ENCODE measurements around the gene WDR82. TPM values are rescaled to one million over a fixed set of nuclear protein-coding genes. Genes with fewer than 3 reads are reported as not detected.

The WDR82 gene
- total RNA-seq, 1 donor from 2014 or later: 61.0 TPM

DNA sequence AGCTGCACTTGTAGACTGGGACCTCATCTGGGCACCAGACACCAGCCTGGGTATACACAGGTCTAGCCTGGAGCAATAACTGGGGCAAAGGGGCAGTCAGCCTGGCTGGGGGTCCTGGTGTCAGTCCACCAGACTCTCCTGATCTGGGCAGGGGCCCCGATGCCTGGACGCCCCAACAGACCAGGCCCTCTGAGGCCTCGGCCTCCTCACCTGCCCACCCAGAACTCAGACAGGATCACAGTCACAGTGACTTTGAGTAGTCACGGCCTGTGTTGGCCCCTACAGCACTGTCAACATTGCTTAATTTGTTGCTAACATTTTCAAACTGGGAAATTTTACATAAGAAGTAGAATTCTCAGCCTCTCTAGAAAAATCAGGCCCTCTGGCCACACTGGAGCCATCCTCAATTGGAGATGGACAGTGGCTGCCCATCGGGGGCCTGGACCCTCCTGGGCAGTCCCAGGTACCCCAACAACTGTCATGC lies 45.3 kb downstream of the WDR82 start:
- intact Hi-C loops (cut with DNase I): no loop called here
- no peak for DNase-seq
- ATAC-seq (ENCODE audit: poor library complexity): no peak

GRCh38 chr3:52232279-52233107 lies 46.0 kb downstream of the WDR82 start:
- DNase-seq: no peak
- no peak for ATAC-seq (ENCODE audit: poor library complexity)

DNA sequence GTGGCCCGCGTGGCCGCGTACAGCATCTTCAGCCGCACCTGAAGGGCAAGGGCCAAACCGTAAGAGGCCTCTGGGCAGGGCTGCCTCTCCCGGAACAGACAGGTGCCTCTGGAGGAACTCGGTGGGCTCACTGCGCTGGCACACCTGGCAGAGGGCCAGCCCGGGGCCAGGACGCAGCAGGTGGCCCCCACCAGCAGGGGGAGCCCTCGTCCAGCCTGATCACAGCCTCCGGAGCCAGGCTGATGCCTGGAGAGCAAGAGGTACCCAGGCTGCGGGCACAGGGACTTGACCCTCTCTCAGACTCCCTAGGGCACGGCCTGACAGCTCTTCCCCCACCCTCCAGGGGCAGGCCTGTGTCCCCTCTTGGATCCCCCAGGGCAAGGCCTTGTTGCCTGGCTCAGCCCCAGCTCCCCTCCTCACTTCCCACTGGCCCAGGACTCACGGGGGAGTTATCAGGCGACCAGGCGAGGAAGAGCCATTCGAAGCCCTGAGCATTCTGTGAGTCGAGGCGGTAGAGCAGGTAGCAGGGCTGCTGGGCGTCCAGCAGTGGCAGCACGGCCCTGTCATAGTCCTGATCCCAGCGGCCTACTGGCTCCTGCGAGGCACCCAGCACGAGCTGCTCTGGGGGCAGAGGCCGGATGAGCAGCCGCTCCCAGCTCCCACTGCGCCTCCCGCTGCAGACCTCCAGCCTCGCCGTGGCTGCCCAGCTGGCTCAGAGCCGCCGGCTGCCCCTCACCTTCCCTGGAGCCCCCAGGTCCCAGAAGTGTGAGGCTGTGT lies 46.8 kb downstream of the WDR82 start:
- ATAC-seq (ENCODE audit: poor library complexity) (peak; percentile 19), DNase-seq (peak; percentile 85)
- intact Hi-C loops (cut with DNase I): no loop called here

More at GRCh38 chr3:52232279-52233107, 46.0 kb downstream of the WDR82 start:
- intact Hi-C loops (cut with DNase I): no loop called here

- intact Hi-C loops (cut with DNase I): no loop called here
- DNase-seq: no peak
- ATAC-seq (ENCODE audit: poor library complexity): no peak
Observed at GRCh38 chr3:52230889-52231499, 47.5 kb downstream of the WDR82 start.

DNA sequence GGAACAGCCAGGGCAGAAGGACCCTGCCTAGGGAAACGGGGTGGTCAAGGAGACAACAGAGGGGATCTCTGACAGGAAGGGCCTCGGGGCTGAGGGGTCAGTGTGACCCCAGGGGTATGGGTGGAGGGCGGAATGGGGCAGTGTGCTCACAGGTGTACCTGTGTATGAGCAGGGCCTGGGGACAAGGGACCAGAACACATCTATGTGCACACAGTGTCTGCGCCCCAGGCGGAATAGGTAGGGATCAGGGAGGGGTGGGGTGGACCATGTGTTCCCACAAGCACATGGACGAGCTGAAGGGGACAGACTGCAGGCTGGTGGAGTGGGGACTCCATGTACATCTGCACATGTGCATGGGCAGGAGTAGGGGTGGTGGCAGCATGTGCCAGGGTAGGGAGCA lies 48.0 kb downstream of the WDR82 start:
- no peak for ATAC-seq (ENCODE audit: poor library complexity)
- intact Hi-C loops (cut with DNase I): no loop called here
- DNase-seq: no peak

DNA sequence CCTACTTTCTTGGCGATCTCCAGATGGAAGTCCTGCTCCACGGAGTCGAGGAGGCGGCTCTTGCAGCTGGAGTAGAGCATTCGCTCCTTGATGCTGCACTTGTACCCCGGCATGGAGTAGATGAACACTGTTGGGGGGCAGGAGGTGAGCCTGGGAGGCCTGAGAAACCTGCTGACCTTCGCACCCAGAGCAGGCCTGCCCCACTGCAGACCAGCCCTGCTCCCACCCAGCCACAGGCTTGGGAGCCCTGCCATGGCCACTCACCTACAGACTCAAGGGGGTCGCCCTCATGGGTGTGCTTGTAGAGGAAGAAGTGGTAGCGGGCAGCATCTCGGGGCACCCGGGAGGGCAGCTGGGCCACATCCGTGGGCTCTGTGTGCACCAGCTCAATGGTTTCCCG lies 48.8 kb downstream of the WDR82 start:
- intact Hi-C loops (cut with DNase I): loop anchor here (5.0 kb wide), 1 partner anchor 113 kb away; no protein-coding TSS in a partner anchor
- DNase-seq: no peak
- ATAC-seq (ENCODE audit: poor library complexity): no peak

DNA sequence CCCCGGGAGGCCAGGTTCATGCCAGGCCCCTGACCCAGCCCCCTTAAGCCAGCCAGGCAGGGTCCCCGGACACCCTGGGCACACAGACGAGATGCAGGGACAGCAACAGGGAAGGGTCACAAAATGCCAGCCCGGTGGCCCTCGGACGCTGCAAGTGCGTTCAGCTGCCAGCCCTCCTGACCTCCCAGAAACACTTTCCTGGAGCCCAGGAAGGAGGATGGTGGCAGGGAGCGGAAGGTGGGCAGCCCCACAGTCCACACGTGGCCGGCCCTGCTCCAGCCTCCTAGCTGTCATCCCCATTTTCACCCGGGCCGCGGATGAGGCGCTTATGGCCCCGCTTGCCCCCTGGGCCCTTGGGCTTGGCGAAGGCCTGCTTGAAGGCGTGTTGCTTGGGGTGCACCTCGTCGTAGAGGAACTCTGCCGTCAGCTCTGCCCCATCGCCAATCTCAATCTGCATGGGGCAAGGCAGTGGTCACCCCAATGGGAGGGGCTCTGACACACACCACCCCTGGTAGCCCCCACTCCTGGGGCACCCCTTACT lies 49.6 kb downstream of the WDR82 start:
- DNase-seq: no peak
- intact Hi-C loops (cut with DNase I): loop anchor here (5.0 kb wide), 1 partner anchor 113 kb away; no protein-coding TSS in a partner anchor
- no peak for ATAC-seq (ENCODE audit: poor library complexity)

DNA sequence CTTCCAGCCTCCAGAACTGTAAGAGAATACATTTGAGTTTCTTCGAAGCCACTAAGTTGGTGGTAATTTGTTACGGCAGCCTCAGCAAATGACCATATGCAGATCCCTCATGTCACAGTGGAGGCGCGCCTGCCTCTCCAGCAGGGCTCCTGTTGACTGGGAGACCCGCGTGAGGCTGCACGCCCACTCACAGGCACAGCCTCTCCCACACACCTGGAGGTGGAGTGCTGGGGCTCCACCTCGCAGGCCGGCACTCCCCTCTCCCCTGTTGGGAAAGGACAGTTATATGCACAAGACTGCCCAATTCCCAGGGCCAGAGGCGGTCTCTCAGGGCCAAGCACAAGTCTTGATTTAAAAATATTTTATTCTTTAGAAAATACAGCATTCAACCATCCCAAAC lies 50.2 kb downstream of the WDR82 start:
- intact Hi-C loops (cut with DNase I): loop anchor here (5.0 kb wide), 1 partner anchor 114 kb away; no protein-coding TSS in a partner anchor
- ATAC-seq (ENCODE audit: poor library complexity) (no peak), DNase-seq (no peak)

DNA sequence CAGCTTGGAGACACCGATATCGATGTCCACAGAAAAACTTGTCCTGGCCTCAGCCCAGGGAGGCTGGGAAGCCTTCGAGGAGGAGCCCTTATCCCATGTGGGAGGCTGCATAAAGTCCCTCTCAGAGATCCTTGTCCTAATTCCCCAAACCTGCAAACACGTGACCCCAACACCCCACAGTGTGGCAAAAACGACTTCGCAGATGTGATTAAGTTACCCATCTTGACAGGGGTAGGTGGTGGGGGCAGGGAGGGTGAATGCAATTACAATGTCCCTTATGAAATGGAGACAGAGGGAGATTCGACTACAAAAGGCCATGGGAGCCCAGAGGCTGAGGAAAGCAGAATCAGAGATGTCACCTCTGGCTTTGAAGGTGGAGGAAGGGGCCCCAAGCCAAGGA lies 50.7 kb downstream of the WDR82 start:
- intact Hi-C loops (cut with DNase I): loop anchor here (5.0 kb wide), 1 partner anchor 115 kb away; no protein-coding TSS in a partner anchor
- ATAC-seq (ENCODE audit: poor library complexity) (no peak), DNase-seq (no peak)

DNA sequence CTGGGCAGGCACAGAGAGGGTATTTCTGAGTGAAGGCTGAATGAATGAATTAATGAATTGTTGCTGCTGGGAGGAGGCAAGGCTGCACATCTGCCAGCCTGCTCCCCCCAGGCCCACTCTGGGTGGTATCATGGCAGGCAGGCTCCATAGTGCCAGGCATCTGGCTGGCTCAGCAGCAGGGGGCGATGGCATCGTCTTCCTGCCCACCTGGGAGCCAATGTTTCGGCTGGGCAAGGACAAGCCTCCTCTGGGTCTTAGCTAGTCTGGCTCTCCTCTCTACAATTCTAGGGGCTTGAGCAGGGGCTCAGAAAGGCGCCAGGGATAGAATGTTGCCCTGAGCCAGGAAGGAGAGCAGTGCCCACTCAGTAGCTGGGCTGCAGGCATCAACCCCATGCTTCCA lies 51.3 kb downstream of the WDR82 start:
- DNase-seq (no peak), ATAC-seq (ENCODE audit: poor library complexity) (no peak)
- intact Hi-C loops (cut with DNase I): loop anchor here (5.0 kb wide), 1 partner anchor 115 kb away; no protein-coding TSS in a partner anchor

GRCh38 chr3:52226229-52226817 lies 52.1 kb downstream of the WDR82 start:
- no peak for ATAC-seq (ENCODE audit: poor library complexity)
- intact Hi-C loops (cut with DNase I): loop anchor here (5.0 kb wide), 1 partner anchor 116 kb away; no protein-coding TSS in a partner anchor
- DNase-seq: no peak

GRCh38 chr3:52225452-52226228 lies 52.8 kb downstream of the WDR82 start, which contains the start of gene TLR9:
Gene TLR9, minus strand, starts transcription at chr3:52225645. Its CDS starts 116 bp downstream, at chr3:52225529.
- DNase-seq (no peak), ATAC-seq (ENCODE audit: poor library complexity) (no peak)
- intact Hi-C loops (cut with DNase I): loop anchor here (5.0 kb wide), 1 partner anchor 117 kb away; no protein-coding TSS in a partner anchor

DNA sequence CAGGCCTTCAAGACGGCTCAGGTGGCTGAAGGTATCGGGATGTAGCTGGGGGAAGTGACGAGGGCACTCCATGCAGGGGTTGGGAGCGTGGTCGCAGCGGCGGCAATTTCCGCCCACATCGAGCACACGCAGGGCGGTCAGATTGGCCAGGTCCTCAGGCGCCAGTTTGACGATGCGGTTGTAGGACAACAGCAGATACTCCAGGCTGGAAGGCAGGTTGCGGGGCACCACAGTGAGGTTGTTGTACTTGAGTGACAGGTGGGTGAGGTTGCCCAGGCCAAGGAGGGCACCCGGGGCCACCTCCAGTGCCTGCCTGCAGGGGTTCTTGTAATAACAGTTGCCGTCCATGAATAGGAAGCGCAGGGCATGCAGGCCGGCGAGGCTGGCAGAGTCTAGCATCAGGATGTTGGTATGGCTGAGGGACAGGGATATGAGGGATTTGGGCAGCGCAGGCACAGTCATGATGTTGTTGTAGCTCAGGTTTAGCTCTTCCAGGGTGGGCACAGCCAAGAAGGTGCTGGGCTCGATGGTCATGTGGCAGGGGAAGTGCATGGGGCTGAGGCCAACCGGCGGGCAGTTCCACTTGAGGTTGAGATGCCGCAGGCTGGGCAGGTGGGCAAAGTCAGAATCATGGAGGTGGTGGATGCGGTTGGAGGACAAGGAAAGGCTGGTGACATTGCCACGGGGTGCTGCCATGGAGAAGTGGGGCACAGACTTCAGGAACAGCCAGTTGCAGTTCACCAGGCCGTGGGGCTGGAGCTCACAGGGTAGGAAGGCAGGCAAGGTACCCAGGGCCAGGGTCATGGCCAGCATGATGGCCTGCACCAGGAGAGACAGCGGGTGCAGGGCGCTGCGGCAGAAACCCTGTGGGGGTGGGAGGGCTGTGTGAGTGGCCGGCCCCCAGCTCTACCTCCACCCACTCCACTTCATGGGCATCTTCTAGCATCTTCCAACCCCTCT lies 54.7 kb downstream of the WDR82 start:
- intact Hi-C loops (cut with DNase I): no loop called here
- ATAC-seq (ENCODE audit: poor library complexity) (no peak), DNase-seq (no peak)

DNA sequence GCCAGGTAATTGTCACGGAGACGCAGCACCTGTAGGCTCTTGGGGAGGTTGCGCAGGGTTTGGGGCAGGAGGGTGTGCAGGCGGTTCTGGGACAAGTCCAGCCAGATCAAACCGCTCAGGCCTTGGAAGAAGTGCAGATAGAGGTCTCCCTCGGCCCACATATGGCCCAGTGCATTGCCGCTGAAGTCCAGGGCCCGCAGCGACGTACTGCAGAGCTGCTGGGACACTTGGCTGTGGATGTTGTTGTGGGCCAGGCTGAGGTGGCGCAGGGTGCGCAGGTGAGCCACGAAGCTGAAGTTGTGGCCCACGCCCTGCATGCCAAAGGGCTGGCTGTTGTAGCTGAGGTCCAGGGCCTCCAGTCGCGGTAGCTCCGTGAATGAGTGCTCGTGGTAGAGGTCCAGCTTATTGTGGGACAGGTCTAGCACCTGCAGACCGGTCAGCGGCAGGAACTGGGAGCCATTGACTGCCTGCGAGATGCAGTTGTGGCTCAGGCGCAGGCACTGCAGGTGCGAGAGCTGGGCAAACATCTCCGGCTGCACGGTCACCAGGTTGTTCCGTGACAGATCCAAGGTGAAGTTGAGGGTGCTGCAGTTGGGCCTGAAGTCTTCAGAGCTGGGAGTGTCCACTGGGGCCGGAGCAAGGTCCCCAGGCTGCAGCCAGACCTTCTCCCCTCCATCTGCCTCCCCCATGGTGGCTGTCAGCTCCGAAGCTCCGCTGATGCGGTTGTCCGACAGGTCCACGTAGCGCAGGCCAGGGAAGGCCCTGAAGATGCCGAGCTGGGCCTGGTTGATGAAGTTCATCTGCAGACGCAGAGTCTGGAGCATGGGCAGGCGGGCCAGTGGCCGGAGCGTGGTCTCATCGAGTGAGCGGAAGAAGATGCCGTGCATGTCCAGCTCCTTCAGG lies 55.9 kb downstream of the WDR82 start:
- DNase-seq (no peak), ATAC-seq (ENCODE audit: poor library complexity) (no peak)
- intact Hi-C loops (cut with DNase I): no loop called here

DNA sequence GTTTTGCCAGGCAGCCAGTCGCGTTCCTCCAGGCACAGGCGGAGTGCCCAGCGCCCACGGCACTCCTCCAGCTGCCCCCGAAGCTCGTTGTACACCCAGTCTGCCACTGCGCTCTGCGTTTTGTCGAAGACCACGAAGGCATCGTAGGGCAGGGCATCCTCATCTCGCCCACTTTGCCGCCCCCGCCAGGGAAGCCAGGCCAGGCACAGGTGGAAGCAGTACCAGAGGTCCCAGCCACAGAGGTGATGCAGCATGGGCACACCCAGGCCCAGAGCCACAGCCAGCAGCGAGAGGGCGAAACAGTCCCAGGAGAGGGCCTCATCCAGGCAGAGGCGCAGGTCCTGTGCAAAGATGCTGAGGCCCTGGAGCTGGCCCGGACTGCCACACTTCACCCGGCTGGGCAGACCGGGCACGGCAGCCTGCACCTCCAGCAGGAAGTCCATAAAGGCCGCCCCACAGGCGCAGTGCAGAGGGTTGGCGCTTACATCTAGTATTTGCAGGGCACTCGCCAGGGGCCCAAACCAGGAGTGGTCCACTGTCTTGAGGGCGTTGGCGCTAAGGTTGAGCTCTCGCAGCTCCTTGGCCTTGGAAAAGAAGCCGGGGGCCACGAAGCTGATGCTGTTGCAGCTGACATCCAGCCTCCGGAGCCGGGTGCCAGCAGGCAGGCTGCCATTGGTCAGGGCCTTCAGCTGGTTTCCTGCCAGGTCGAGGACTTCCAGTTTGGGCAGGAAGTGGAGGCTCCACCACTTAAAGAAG lies 56.7 kb downstream of the WDR82 start:
- ATAC-seq (ENCODE audit: poor library complexity) (no peak), DNase-seq (peak; percentile 70)
- intact Hi-C loops (cut with DNase I): no loop called here

Data from Right ventricle myocardium superior (tissue), 1 donor.